WTC11 (cell line): Measurements from ENCODE around the gene UNC119. TPM values are rescaled to one million over a fixed set of nuclear protein-coding genes. Genes with fewer than 3 reads are reported as not detected.

Experiments
- ATAC-seq: fragments of 200-7000 bp; cut with Tn5 transposase; 2 replicates; pipeline ENCODE4 v1.10.0; 2021; ENCODE audit warnings: mild to moderate bottlenecking, moderate library complexity
- CTCF ChIA-PET: fragments of 300-600 bp; sonication (Branson Sonifier 250); formaldehyde crosslinking; loops from one replicate; lab custom pipeline; 2021; ENCODE audit warnings: antibody characterized with exemption; lab: Charles Lee
- POLR2A ChIA-PET: fragments of 350-600 bp; sonication (Branson Sonifier 250); formaldehyde crosslinking; loops from one replicate; lab custom pipeline; 2021; ENCODE audit warnings: antibody characterized with exemption; lab: Charles Lee
- DNase-seq: peaks from one replicate; pipeline ENCODE4 v3.0.0; 2021; ENCODE audit warnings: low spot score
- H3K27ac Mint-ChIP-seq: 2 replicates; pipeline ENCODE4 v1.8.0; 2021; ENCODE audit warnings: mixed read lengths
- H3K27me3 Mint-ChIP-seq: 2 replicates; pipeline ENCODE4 v1.8.0; 2021; ENCODE audit warnings: low read depth, mild to moderate bottlenecking, moderate library complexity, mixed read lengths
- H3K36me3 Mint-ChIP-seq: 2 replicates; pipeline ENCODE4 v1.8.0; 2021; ENCODE audit warnings: mixed read lengths
- H3K4me1 Mint-ChIP-seq: 2 replicates; pipeline ENCODE4 v1.8.0; 2022; ENCODE audit warnings: mixed read lengths
- H3K4me3 Mint-ChIP-seq: 2 replicates; pipeline ENCODE4 v1.8.0; 2021; ENCODE audit warnings: mild to moderate bottlenecking, moderate library complexity, mixed read lengths
- H3K9me3 Mint-ChIP-seq: 2 replicates; pipeline ENCODE4 v1.8.0; 2021; ENCODE audit warnings: mixed read lengths
- AFF4 ChIP-seq: sonication (generic); formaldehyde crosslinking; IDR thresholded peaks from 2 replicates; pipeline ENCODE4 v1.8.1; 2023; ENCODE audit warnings: mild to moderate bottlenecking, missing genetic modification reagents, borderline replicate concordance
- CBFB ChIP-seq: sonication (generic); formaldehyde crosslinking; IDR thresholded peaks from 2 replicates; pipeline ENCODE4 v1.8.1; 2022; ENCODE audit warnings: mild to moderate bottlenecking, low read depth, missing genetic modification reagents
- CTCF ChIP-seq: fragments of 200-600 bp; IDR thresholded peaks from 2 replicates; pipeline ENCODE4 v1.8.0; 2022; ENCODE audit warnings: antibody characterized with exemption
- E2F1 ChIP-seq: sonication (generic); formaldehyde crosslinking; IDR thresholded peaks from 2 replicates; pipeline ENCODE4 v1.8.0; 2022; ENCODE audit warnings: mild to moderate bottlenecking, missing genetic modification reagents
- ETV6 ChIP-seq: sonication (generic); formaldehyde crosslinking; IDR thresholded peaks from 2 replicates; pipeline ENCODE4 v1.8.1; 2022; ENCODE audit warnings: mild to moderate bottlenecking, missing genetic modification reagents
- FOXP4 ChIP-seq: sonication (generic); formaldehyde crosslinking; IDR thresholded peaks from 2 replicates; pipeline ENCODE4 v1.8.0; 2022; ENCODE audit warnings: mild to moderate bottlenecking, missing genetic modification reagents
- GRHL2 ChIP-seq: fragments of 250-450 bp; sonication (Bioruptor Pico); IDR thresholded peaks from 2 replicates; pipeline ENCODE4 v1.8.0; 2022; ENCODE audit warnings: mild to moderate bottlenecking, moderate library complexity; ENCODE audit not compliant: insufficient replicate concordance, severe bottlenecking
- HMGA2 ChIP-seq: fragments of 250-450 bp; sonication (Bioruptor Pico); IDR thresholded peaks from 2 replicates; pipeline ENCODE4 v1.4.0; 2021; ENCODE audit warnings: mild to moderate bottlenecking, moderate library complexity
- NR1H2 ChIP-seq: sonication (generic); formaldehyde crosslinking; IDR thresholded peaks from 2 replicates; pipeline ENCODE4 v1.9.0; 2021; ENCODE audit warnings: mild to moderate bottlenecking, moderate library complexity, missing genetic modification reagents
- NR2C2 ChIP-seq: sonication (generic); formaldehyde crosslinking; IDR thresholded peaks from 2 replicates; pipeline ENCODE4 v1.8.0; 2022; ENCODE audit warnings: mild to moderate bottlenecking, missing genetic modification reagents
- SP1 ChIP-seq: sonication (generic); formaldehyde crosslinking; conservative IDR thresholded peaks from 2 replicates; pipeline ENCODE4 v1.8.1; 2022; ENCODE audit warnings: missing genetic modification reagents
- ZBTB21 ChIP-seq: sonication (generic); formaldehyde crosslinking; IDR thresholded peaks from 2 replicates; pipeline ENCODE4 v1.8.1; 2023; ENCODE audit warnings: mild to moderate bottlenecking, missing genetic modification reagents, borderline replicate concordance
- ZNF138 ChIP-seq: sonication (generic); formaldehyde crosslinking; conservative IDR thresholded peaks from 2 replicates; pipeline ENCODE4 v1.8.1; 2022; ENCODE audit warnings: mild to moderate bottlenecking, moderate library complexity, missing genetic modification reagents
- ZNF219 ChIP-seq: sonication (generic); formaldehyde crosslinking; IDR thresholded peaks from 2 replicates; pipeline ENCODE4 v1.8.0; 2023; ENCODE audit warnings: missing genetic modification reagents, mild to moderate bottlenecking, borderline replicate concordance
- ZNF281 ChIP-seq: sonication (generic); formaldehyde crosslinking; IDR thresholded peaks from 2 replicates; pipeline ENCODE4 v1.8.0; 2023; ENCODE audit warnings: mild to moderate bottlenecking, missing genetic modification reagents
- ZSCAN18 ChIP-seq: fragments of 250-450 bp; sonication (Bioruptor Pico); IDR thresholded peaks from 2 replicates; pipeline ENCODE4 v2.1.2; 2022; ENCODE audit warnings: mild to moderate bottlenecking, moderate library complexity
- total RNA-seq: library from RNA; stranded (reverse); gene quantifications from 3 replicates; pipeline ENCODE4 v1.2.3, GENCODE V29; 2021

UNC119 gene
- total RNA-seq, 1 experiment from 2014 or later, result 59.6 TPM

GRCh38 chr17:28523876-28524275, 28.5 kb downstream of the UNC119 start:
- ChIA-PET CTCF (no interaction called here), POLR2A (no interaction called here)
- H3K27ac Mint-ChIP-seq, result no peak overlapping the region

More at GRCh38 chr17:28523876-28524275, 28.5 kb downstream of the UNC119 start:
- no peaks in the 10 kb centered on the region for H3K9me3 Mint-ChIP-seq
- H3K27me3 Mint-ChIP-seq, result peaks cover 2% of the 10 kb centered on the region; the same call in 1 of the 2 replicates
- peaks cover 3% of the 10 kb centered on the region for H3K4me1 Mint-ChIP-seq
- DNase-seq, result no peak
- no peak overlapping the region for H3K4me3 Mint-ChIP-seq
- H3K36me3 Mint-ChIP-seq, result no peaks in the 10 kb centered on the region
- ATAC-seq, result no peak
- TF ChIP-seq AFF4 (CRISPR knock-in tag), result no peak
- no peak for TF ChIP-seq GRHL2 (CRISPR knock-in tag)
- no peak for TF ChIP-seq ZSCAN18 (CRISPR knock-in tag)
- TF ChIP-seq SP1 (CRISPR knock-in tag), result no peak
- no peak for TF ChIP-seq ZNF219 (CRISPR knock-in tag)
- no peak for TF ChIP-seq ZBTB21 (CRISPR knock-in tag)
- no peak for TF ChIP-seq NR2C2 (CRISPR knock-in tag)
- TF ChIP-seq CBFB (CRISPR knock-in tag), result no peak
- TF ChIP-seq NR1H2 (CRISPR knock-in tag), result no peak
- no peak for TF ChIP-seq HMGA2 (CRISPR knock-in tag)
- no peak for TF ChIP-seq CTCF
- TF ChIP-seq ZNF281, result no peak
- no peak for TF ChIP-seq ETV6
- TF ChIP-seq ZNF138, result no peak
- no peak for TF ChIP-seq E2F1 (CRISPR knock-in tag)
- no peak for TF ChIP-seq FOXP4 (CRISPR knock-in tag)
